Calu3 (cell line): ENCODE data around the gene PCSK7. TPM values are rescaled to one million over a fixed set of nuclear protein-coding genes. Genes with fewer than 3 reads are reported as not detected.

Experiments
- BruUV-seq: library from RNA; stranded (reverse); fragments of 400-500 nt; replicated peaks from 2 replicates; lab custom pipeline; 2021; lab: Mats Ljungman, UMichigan
- CTCF ChIA-PET: fragments of 300-600 bp; sonication (Branson Sonifier 250); formaldehyde crosslinking; loops from one replicate; lab custom pipeline; 2022; ENCODE audit warnings: antibody characterized with exemption; lab: Charles Lee
- DNase-seq: peaks from one replicate; pipeline ENCODE4 v3.0.0; 2022
- H3K27ac Mint-ChIP-seq: one replicate; pipeline ENCODE4 v1.8.0; 2022; ENCODE audit warnings: mixed read lengths; ENCODE audit not compliant: unreplicated experiment
- H3K27me3 Mint-ChIP-seq: one replicate; pipeline ENCODE4 v1.8.0; 2022; ENCODE audit warnings: mixed read lengths; ENCODE audit not compliant: unreplicated experiment
- H3K36me3 Mint-ChIP-seq: one replicate; pipeline ENCODE4 v1.8.0; 2022; ENCODE audit warnings: mild to moderate bottlenecking, moderate library complexity, mixed read lengths; ENCODE audit not compliant: insufficient read depth, unreplicated experiment
- H3K4me1 Mint-ChIP-seq: one replicate; pipeline ENCODE4 v1.8.0; 2022; ENCODE audit warnings: mild to moderate bottlenecking, low read depth, mixed read lengths; ENCODE audit not compliant: unreplicated experiment
- H3K4me3 Mint-ChIP-seq: one replicate; pipeline ENCODE4 v1.8.0; 2022; ENCODE audit warnings: mild to moderate bottlenecking, low read depth, moderate library complexity, mixed read lengths; ENCODE audit not compliant: unreplicated experiment
- H3K9me3 Mint-ChIP-seq: one replicate; pipeline ENCODE4 v1.8.0; 2022; ENCODE audit warnings: low read depth, mixed read lengths; ENCODE audit not compliant: unreplicated experiment
- CTCF ChIP-seq: fragments of 200-600 bp; IDR thresholded peaks from one replicate; pipeline ENCODE4 v1.8.0; 2022; ENCODE audit warnings: antibody characterized with exemption; ENCODE audit not compliant: unreplicated experiment
- intact Hi-C: fragments of 100-400 bp; cut with micrococcal nuclease; formaldehyde crosslinking; loops from one replicate; pipeline ENCODE4 v1.10.0; 2022; ENCODE audit not compliant: unreplicated experiment
- total RNA-seq: library from RNA; stranded (reverse); gene quantifications from 2 replicates; pipeline ENCODE4 v1.2.3, GENCODE V29; 2022

PCSK7 gene
- total RNA-seq, 1 experiment from 2014 or later = 44.3 TPM

- CTCF ChIA-PET = no interaction called here
- H3K4me3 Mint-ChIP-seq = no peak overlapping the region
- intact Hi-C loops = no loop called here
- no peak for TF ChIP-seq CTCF
- no peaks in the 10 kb centered on the region for H3K9me3 Mint-ChIP-seq
- H3K27ac Mint-ChIP-seq = no peak overlapping the region
- no peak for DNase-seq
- H3K36me3 Mint-ChIP-seq = peaks cover 14% of the 10 kb centered on the region
- no TSS peak for BruUV-seq
- H3K4me1 Mint-ChIP-seq = no peaks in the 10 kb centered on the region
- H3K27me3 Mint-ChIP-seq = no peaks in the 10 kb centered on the region
These were observed 28.8 kb downstream of the PCSK7 start for GRCh38 chr11:117203069-117203407.

GRCh38 chr11:117202386-117203068, 29.3 kb downstream of the PCSK7 start:
- TF ChIP-seq CTCF = no peak
- Mint-ChIP-seq H3K27ac (no peak overlapping the region), H3K4me3 (no peak overlapping the region), H3K27me3 (no peaks in the 10 kb centered on the region), H3K4me1 (no peaks in the 10 kb centered on the region), H3K9me3 (no peaks in the 10 kb centered on the region), H3K36me3 (peaks cover 14% of the 10 kb centered on the region)
- intact Hi-C loops = no loop called here
- CTCF ChIA-PET = no interaction called here
- BruUV-seq = no TSS peak
- no peak for DNase-seq

GRCh38 chr11:117201658-117202305, 30.1 kb downstream of the PCSK7 start:
- Mint-ChIP-seq H3K9me3 (no peaks in the 10 kb centered on the region), H3K27me3 (no peaks in the 10 kb centered on the region), H3K4me1 (no peaks in the 10 kb centered on the region), H3K4me3 (no peak overlapping the region), H3K36me3 (peaks cover 14% of the 10 kb centered on the region), H3K27ac (no peak overlapping the region)
- BruUV-seq = no TSS peak
- CTCF ChIA-PET = no interaction called here
- intact Hi-C loops = no loop called here
- no peak for TF ChIP-seq CTCF
- no peak for DNase-seq

GRCh38 chr11:117200813-117201657, 30.8 kb downstream of the PCSK7 start:
- CTCF ChIA-PET = no interaction called here
- H3K4me3 Mint-ChIP-seq = no peak overlapping the region
- no peak for DNase-seq
- H3K4me1 Mint-ChIP-seq = no peaks in the 10 kb centered on the region
- H3K27ac Mint-ChIP-seq = no peak overlapping the region
- TF ChIP-seq CTCF = no peak
- no TSS peak for BruUV-seq
- H3K9me3 Mint-ChIP-seq = no peaks in the 10 kb centered on the region
- intact Hi-C loops = no loop called here
- H3K36me3 Mint-ChIP-seq = peaks cover 11% of the 10 kb centered on the region
- H3K27me3 Mint-ChIP-seq = no peaks in the 10 kb centered on the region
